Upper lobe of left lung (tissue), 4 donors: Measurements from ENCODE around the gene ATF1.

Experiments used
- EP300 ChIP-seq, 4 donors: sonication (generic); formaldehyde crosslinking; IDR thresholded peaks; one replicate each; pipeline ENCODE4 v1.5.1; 2017; ENCODE audit warnings: antibody characterized with exemption in 4 of 4, control low read depth in 2 of 4
- POLR2A ChIP-seq, 4 donors: fragments of 450-650 bp; IDR thresholded peaks; one replicate each; pipeline ENCODE4 v1.5.1; 2016 to 2017; ENCODE audit warnings: antibody characterized with exemption in 4 of 4, mild to moderate bottlenecking in 2 of 4
- POLR2AphosphoS5 ChIP-seq, 2 donors: sonication (generic); formaldehyde crosslinking; IDR thresholded peaks; one replicate each; pipeline ENCODE4 v1.5.1; 2017; ENCODE audit warnings: antibody characterized with exemption in 2 of 2
- TF ChIP-seq, protein P1 (sequence below), 6 experiments: fragments of 450-650 bp in 4 of 6; fragments of 200-600 bp in 2 of 6; sonication (generic) in 2 of 6; IDR thresholded peaks; one replicate each; pipeline ENCODE4 v1.5.1; 2016 to 2019; ENCODE audit warnings: antibody characterized with exemption in 6 of 6

DNA sequence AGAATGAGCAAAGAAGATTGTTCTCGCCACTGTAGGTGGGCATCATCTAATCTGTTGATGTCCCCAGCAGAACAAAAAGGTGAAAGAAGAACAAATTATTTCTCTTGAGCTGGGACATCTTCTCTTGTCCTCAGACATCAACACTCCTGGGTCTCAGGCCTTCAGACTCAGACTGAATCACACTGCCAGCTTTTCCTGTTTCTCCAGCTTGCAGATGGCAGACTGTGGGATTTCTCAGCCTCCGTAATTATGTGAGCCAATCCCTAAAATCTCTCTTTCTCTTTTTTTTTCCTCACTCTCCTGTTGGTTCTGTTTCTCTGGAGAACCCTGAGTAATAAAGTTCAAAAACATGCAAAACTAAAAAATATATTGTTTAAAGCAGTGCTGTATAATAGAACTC, 75.1 kb downstream of the ATF1 start:
- TF ChIP-seq, protein P1, sequence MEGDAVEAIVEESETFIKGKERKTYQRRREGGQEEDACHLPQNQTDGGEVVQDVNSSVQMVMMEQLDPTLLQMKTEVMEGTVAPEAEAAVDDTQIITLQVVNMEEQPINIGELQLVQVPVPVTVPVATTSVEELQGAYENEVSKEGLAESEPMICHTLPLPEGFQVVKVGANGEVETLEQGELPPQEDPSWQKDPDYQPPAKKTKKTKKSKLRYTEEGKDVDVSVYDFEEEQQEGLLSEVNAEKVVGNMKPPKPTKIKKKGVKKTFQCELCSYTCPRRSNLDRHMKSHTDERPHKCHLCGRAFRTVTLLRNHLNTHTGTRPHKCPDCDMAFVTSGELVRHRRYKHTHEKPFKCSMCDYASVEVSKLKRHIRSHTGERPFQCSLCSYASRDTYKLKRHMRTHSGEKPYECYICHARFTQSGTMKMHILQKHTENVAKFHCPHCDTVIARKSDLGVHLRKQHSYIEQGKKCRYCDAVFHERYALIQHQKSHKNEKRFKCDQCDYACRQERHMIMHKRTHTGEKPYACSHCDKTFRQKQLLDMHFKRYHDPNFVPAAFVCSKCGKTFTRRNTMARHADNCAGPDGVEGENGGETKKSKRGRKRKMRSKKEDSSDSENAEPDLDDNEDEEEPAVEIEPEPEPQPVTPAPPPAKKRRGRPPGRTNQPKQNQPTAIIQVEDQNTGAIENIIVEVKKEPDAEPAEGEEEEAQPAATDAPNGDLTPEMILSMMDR (IDR thresholded peaks at IDR 0.05) = no peak
- TF ChIP-seq POLR2A (IDR thresholded peaks at IDR 0.05) = no peak
- TF ChIP-seq POLR2AphosphoS5 (IDR thresholded peaks at IDR 0.05) = no peak
- TF ChIP-seq EP300 (IDR thresholded peaks at IDR 0.05) = no peak
